COLO829 (cell line): ENCODE data around the gene APPL2.
A peak's percentile ranks its signal among the peaks of the same experiment; 100 is the strongest.

Source experiments
- DNase-seq: peaks from one replicate; pipeline ENCODE4 v3.0.0; 2012; ENCODE audit warnings: low spot score

The APPL2 gene

GRCh38 chr12:105222726-105223351, 13.1 kb downstream of the APPL2 start:
- DNase-seq: no peak

GRCh38 chr12:105222284-105222655, 13.7 kb downstream of the APPL2 start:
- DNase-seq: no peak

GRCh38 chr12:105221583-105222283, 14.2 kb downstream of the APPL2 start:
- no peak for DNase-seq

GRCh38 chr12:105220929-105221290, 15.1 kb downstream of the APPL2 start:
- no peak for DNase-seq

GRCh38 chr12:105220150-105220928, 15.6 kb downstream of the APPL2 start:
- no peak for DNase-seq

GRCh38 chr12:105219261-105220028, 16.5 kb downstream of the APPL2 start:
- no peak for DNase-seq

- no peak for DNase-seq
Observed at GRCh38 chr12:105218434-105218833, 17.5 kb downstream of the APPL2 start.

GRCh38 chr12:105214670-105215375, 21.2 kb downstream of the APPL2 start:
- DNase-seq: no peak

- no peak for DNase-seq
Observed at GRCh38 chr12:105214148-105214547, 21.8 kb downstream of the APPL2 start.

GRCh38 chr12:105212438-105212837, 23.5 kb downstream of the APPL2 start:
- no peak for DNase-seq

GRCh38 chr12:105209091-105209490, 26.9 kb downstream of the APPL2 start:
- DNase-seq: no peak

GRCh38 chr12:105206686-105207374, 29.1 kb downstream of the APPL2 start:
- DNase-seq: no peak

GRCh38 chr12:105205322-105206048, 30.5 kb downstream of the APPL2 start:
- no peak for DNase-seq

- peak; percentile 48 for DNase-seq
Observed at GRCh38 chr12:105204916-105205315, 31.1 kb downstream of the APPL2 start.

- no peak for DNase-seq
Observed at GRCh38 chr12:105204127-105204526, 31.8 kb downstream of the APPL2 start.

- DNase-seq: no peak
Observed at GRCh38 chr12:105202202-105202601, 33.8 kb downstream of the APPL2 start.

GRCh38 chr12:105201299-105201698, 34.7 kb downstream of the APPL2 start:
- no peak for DNase-seq

- DNase-seq: no peak
Observed at GRCh38 chr12:105200385-105200784, 35.6 kb downstream of the APPL2 start.

- no peak for DNase-seq
Observed at GRCh38 chr12:105198961-105199360, 37.0 kb downstream of the APPL2 start.

GRCh38 chr12:105196090-105196489, 39.9 kb downstream of the APPL2 start:
- no peak for DNase-seq

GRCh38 chr12:105194947-105195346, 41.0 kb downstream of the APPL2 start:
- DNase-seq: no peak
